ENCODE data around the gene MED27. TPM values are rescaled to one million over a fixed set of nuclear protein-coding genes. Genes with fewer than 3 reads are reported as not detected.

The MED27 gene
- total RNA-seq, 1 donor from 2014 or later = 25.1 TPM

DNA sequence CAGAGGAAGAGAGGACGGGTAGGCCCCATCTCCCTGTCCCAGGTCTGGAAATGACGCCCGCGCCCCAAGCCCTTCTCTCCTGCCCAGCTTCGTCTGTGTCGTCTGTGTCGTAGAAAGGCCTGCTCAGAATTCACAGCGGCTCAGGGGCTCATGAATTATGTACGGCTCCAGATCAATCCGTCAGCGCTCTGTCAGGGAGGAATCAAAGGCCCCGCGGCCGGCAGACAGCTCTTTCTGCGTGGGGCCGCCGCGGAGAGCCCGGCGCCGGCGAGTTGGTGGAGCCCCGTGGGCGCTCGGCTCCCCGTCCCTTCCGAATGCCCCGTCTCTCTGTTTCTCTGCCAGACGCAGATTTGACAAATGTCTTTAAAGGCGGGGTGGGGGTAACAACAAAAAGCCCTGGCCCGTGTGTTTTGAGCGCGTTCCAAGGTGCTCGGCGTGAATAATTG lies 255.9 kb downstream of the MED27 start:
- no peaks in the 10 kb centered on the region for H3K9me3 Mint-ChIP-seq (ENCODE audit: low read depth)
- H3K4me3 Mint-ChIP-seq (ENCODE audit: low read depth) = no peak overlapping the region
- TF ChIP-seq, protein P1, sequence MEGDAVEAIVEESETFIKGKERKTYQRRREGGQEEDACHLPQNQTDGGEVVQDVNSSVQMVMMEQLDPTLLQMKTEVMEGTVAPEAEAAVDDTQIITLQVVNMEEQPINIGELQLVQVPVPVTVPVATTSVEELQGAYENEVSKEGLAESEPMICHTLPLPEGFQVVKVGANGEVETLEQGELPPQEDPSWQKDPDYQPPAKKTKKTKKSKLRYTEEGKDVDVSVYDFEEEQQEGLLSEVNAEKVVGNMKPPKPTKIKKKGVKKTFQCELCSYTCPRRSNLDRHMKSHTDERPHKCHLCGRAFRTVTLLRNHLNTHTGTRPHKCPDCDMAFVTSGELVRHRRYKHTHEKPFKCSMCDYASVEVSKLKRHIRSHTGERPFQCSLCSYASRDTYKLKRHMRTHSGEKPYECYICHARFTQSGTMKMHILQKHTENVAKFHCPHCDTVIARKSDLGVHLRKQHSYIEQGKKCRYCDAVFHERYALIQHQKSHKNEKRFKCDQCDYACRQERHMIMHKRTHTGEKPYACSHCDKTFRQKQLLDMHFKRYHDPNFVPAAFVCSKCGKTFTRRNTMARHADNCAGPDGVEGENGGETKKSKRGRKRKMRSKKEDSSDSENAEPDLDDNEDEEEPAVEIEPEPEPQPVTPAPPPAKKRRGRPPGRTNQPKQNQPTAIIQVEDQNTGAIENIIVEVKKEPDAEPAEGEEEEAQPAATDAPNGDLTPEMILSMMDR (IDR thresholded peaks at IDR 0.05; ENCODE audit: unreplicated experiment) = no peak
- H3K36me3 Mint-ChIP-seq (ENCODE audit: insufficient read depth) = no peaks in the 10 kb centered on the region
- H3K4me1 Mint-ChIP-seq (ENCODE audit: low read depth) = no peaks in the 10 kb centered on the region
- no peak overlapping the region for H3K27ac Mint-ChIP-seq
- peaks cover 22% of the 10 kb centered on the region for H3K27me3 Mint-ChIP-seq
- DNase-seq (ENCODE audit: low spot score, unreplicated experiment) = no peak

DNA sequence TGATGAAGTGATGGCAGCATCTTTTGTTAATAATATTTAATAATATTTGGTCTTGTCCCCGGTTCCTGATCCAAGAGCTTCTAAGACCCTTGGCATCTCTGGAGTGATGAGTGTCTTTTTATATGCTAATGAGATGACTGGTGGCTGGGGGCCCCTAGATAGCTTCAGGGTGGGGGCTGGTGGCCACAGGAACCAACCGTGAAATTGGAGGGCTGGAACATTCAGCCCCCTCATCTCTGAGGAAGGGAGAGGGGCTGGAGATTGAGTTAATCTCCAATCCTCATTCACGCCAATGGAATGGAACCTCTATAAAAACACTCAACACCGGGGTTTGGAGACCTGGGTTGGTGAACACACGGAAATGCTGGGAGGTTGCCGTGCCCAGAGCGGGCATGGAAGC lies 261.6 kb downstream of the MED27 start:
- no peaks in the 10 kb centered on the region for H3K4me1 Mint-ChIP-seq (ENCODE audit: low read depth)
- DNase-seq (ENCODE audit: low spot score, unreplicated experiment) = no peak
- H3K4me3 Mint-ChIP-seq (ENCODE audit: low read depth) = no peak overlapping the region
- H3K9me3 Mint-ChIP-seq (ENCODE audit: low read depth) = no peaks in the 10 kb centered on the region
- no peak overlapping the region for H3K27ac Mint-ChIP-seq
- no peaks in the 10 kb centered on the region for H3K36me3 Mint-ChIP-seq (ENCODE audit: insufficient read depth)
- TF ChIP-seq, protein P1 (IDR thresholded peaks at IDR 0.05; ENCODE audit: unreplicated experiment) = no peak
- peaks cover 9% of the 10 kb centered on the region for H3K27me3 Mint-ChIP-seq

DNA sequence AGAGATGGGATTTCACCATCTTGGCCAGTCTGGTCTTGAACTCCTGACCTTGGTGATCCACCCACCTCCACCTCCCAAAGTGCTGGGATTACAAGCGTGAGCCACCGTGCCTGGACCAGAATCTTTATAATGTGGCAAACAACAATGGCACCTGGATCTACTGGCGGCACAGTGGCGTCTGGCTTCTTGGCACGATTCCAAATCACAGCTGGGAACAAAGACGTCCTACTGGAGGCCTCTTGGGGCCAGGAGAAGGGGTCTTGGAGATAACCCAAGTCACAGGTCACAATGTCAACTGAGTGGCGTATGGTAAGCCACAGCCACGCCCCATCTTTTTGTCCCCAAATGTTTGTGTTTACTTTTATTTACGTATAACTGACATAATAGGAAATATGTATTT lies 262.0 kb downstream of the MED27 start:
- no peak overlapping the region for H3K27ac Mint-ChIP-seq
- TF ChIP-seq, protein P1 (IDR thresholded peaks at IDR 0.05; ENCODE audit: unreplicated experiment) = no peak
- no peaks in the 10 kb centered on the region for H3K9me3 Mint-ChIP-seq (ENCODE audit: low read depth)
- no peaks in the 10 kb centered on the region for H3K36me3 Mint-ChIP-seq (ENCODE audit: insufficient read depth)
- no peak for DNase-seq (ENCODE audit: low spot score, unreplicated experiment)
- peaks cover 14% of the 10 kb centered on the region for H3K27me3 Mint-ChIP-seq
- H3K4me3 Mint-ChIP-seq (ENCODE audit: low read depth) = no peak overlapping the region
- no peaks in the 10 kb centered on the region for H3K4me1 Mint-ChIP-seq (ENCODE audit: low read depth)

DNA sequence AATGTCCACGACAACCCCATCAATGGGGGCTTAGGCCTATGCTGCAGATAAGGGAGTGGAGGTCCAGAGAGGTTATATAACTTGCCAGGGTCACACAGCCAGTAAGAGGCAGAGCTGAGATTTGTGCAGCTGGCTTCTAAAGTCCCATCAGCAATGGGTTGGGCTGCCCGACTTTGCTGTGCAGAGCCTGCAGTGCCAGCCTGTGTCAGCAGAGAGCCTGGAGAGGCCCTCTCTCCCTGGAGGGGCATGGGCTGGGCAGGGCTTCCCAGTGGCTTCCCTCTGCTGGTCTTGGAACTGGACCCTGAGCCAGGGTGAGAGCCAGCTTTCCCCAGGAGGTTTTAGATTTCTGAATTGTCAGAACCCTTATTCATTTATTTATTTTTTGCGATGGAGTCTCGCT lies 262.6 kb downstream of the MED27 start:
- no peak for DNase-seq (ENCODE audit: low spot score, unreplicated experiment)
- H3K27ac Mint-ChIP-seq = no peak overlapping the region
- H3K4me1 Mint-ChIP-seq (ENCODE audit: low read depth) = no peaks in the 10 kb centered on the region
- peaks cover 15% of the 10 kb centered on the region for H3K27me3 Mint-ChIP-seq
- TF ChIP-seq, protein P1 (IDR thresholded peaks at IDR 0.05; ENCODE audit: unreplicated experiment) = no peak
- no peak overlapping the region for H3K4me3 Mint-ChIP-seq (ENCODE audit: low read depth)
- H3K36me3 Mint-ChIP-seq (ENCODE audit: insufficient read depth) = no peaks in the 10 kb centered on the region
- no peaks in the 10 kb centered on the region for H3K9me3 Mint-ChIP-seq (ENCODE audit: low read depth)

DNA sequence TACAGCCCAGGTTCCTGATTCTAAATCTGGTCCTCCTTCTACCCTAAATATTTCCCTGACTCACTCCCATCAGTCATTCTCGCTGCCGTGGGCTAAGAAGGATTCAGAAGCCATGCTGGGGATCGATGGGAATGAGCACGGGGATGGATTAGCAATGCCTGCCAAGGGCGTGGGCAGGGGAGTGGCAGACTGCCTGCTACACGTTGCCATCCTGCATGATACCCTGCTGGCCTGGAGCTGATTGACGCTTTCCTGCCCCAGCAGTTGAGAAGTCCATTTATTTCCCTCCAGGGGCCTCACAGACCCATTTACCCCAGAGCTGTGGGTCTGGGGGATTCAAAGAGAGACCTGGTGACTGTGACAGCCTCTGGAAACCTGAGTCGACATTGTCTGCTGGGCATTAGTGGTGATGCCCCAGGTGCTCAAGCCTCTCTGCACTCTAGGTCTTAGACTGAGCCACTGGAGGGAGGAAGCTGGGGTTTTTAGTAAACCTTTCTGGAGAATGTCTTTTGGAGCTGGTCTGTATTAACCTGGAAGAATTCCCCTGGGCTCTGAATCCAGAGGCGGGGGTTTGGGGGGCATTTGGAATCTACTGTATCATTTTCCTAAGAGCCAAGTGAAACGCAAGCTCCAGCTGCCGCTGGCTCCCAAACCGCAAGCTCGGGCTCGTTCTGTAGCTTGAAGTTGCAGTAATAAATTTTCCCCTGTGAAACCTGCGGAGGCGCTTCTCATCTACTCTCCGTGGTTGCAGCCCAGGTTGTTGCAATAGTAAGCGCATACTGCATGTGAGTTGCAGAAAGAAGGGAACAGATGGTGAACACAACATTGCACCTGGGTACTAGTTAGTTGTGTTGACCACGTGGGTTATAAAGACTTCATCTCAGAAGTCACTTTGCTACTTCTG lies 263.4 kb downstream of the MED27 start:
- Mint-ChIP-seq H3K27me3 (peaks cover 21% of the 10 kb centered on the region), H3K4me3 (ENCODE audit: low read depth) (no peak overlapping the region), H3K9me3 (ENCODE audit: low read depth) (no peaks in the 10 kb centered on the region)

More for the DNA sequence above, 263.4 kb downstream of the MED27 start:
- Mint-ChIP-seq H3K36me3 (ENCODE audit: insufficient read depth) (no peaks in the 10 kb centered on the region), H3K4me1 (ENCODE audit: low read depth) (peaks cover 1% of the 10 kb centered on the region), H3K27ac (no peak overlapping the region)
- no peak for DNase-seq (ENCODE audit: low spot score, unreplicated experiment)
- TF ChIP-seq, protein P1 (IDR thresholded peaks at IDR 0.05; ENCODE audit: unreplicated experiment) = no peak

Data from progenitor cell of endocrine pancreas (in vitro differentiated cells).